Fibroblast of lung (primary cell): ENCODE measurements around the gene FGGY. TPM values are rescaled to one million over a fixed set of nuclear protein-coding genes. Genes with fewer than 3 reads are reported as not detected.

Experiments used
- DNase-seq, 2 donors: peaks; one replicate each; pipeline versions ENCODE4 v3.0.0 to v3.0.0-alpha.2; 2010; ENCODE audit warnings: low read depth in 2 of 2
- H2AFZ ChIP-seq: 2 replicates; pipeline ENCODE4 v1.5.1; 2012; ENCODE audit warnings: low read length, control low read depth, inconsistent platforms
- H3K27ac ChIP-seq: 2 replicates; pipeline ENCODE4 v1.5.1; 2011; ENCODE audit warnings: low read length, control low read depth; ENCODE audit not compliant: insufficient read depth
- H3K27me3 ChIP-seq: 2 replicates; pipeline ENCODE4 v1.5.1; 2011; ENCODE audit warnings: mild to moderate bottlenecking, low read length; ENCODE audit not compliant: control insufficient read depth, insufficient read depth
- H3K36me3 ChIP-seq: 2 replicates; pipeline ENCODE4 v1.5.1; 2011; ENCODE audit warnings: low read length; ENCODE audit not compliant: control insufficient read depth, insufficient read depth
- H3K4me1 ChIP-seq: 2 replicates; pipeline ENCODE4 v1.5.1; 2011; ENCODE audit warnings: low read length; ENCODE audit not compliant: control insufficient read depth, insufficient read depth; ENCODE audit errors: extremely low read depth
- H3K4me2 ChIP-seq: 2 replicates; pipeline ENCODE4 v1.5.1; 2011; ENCODE audit warnings: low read length, control low read depth; ENCODE audit not compliant: insufficient read depth; ENCODE audit errors: extremely low read depth
- H3K4me3 ChIP-seq, 4 experiments: fragments of 200-600 bp in 1 of 4; sonication (generic) in 1 of 4; replicated peaks in 1 of 4; 2 replicates each; pipeline ENCODE4 v1.5.1; 2011 to 2016; ENCODE audit warnings: low read length in 4 of 4, low read depth in 3 of 4, mild to moderate bottlenecking in 3 of 4, control low read depth in 2 of 4, inconsistent platforms in 1 of 4, mixed read lengths in 1 of 4; ENCODE audit not compliant: insufficient read depth in 1 of 4; ENCODE audit errors: control extremely low read depth in 1 of 4
- H3K79me2 ChIP-seq: 2 replicates; pipeline ENCODE4 v1.5.1; 2012; ENCODE audit warnings: mild to moderate bottlenecking, low read length, inconsistent platforms; ENCODE audit not compliant: control insufficient read depth, insufficient read depth
- H3K9ac ChIP-seq: 2 replicates; pipeline ENCODE4 v1.5.1; 2011; ENCODE audit warnings: mild to moderate bottlenecking, low read length, control low read depth; ENCODE audit not compliant: insufficient read depth
- H3K9me3 ChIP-seq: 2 replicates; pipeline ENCODE4 v1.5.1; 2012; ENCODE audit warnings: low read depth, low read length; ENCODE audit not compliant: control insufficient read depth, insufficient read depth
- H4K20me1 ChIP-seq: 2 replicates; pipeline ENCODE4 v1.5.1; 2011; ENCODE audit warnings: low read length; ENCODE audit not compliant: control insufficient read depth, insufficient read depth; ENCODE audit errors: extremely low read depth
- CTCF ChIP-seq, 2 donors: IDR thresholded peaks in 1 of 2; conservative IDR thresholded peaks in 1 of 2; 1 replicate in 1 of 2; 2 replicates in 1 of 2; pipeline ENCODE4 v1.5.1; 2011 to 2012; ENCODE audit warnings: low read length in 2 of 2, control low read depth in 1 of 2, inconsistent platforms in 1 of 2, low read depth in 1 of 2, mild to moderate bottlenecking in 1 of 2
- EZH2 ChIP-seq: IDR thresholded peaks from 2 replicates; pipeline ENCODE4 v1.5.1; 2012; ENCODE audit warnings: low read length, control low read depth, mild to moderate bottlenecking; ENCODE audit errors: missing control alignments
- polyA plus RNA-seq, 2 donors: library from polyadenylated mRNA; depleted of rRNA in 1 of 2; stranded (reverse) in 1 of 2; unstranded in 1 of 2; fragments of >200 nt; gene quantifications; 2 replicates each; pipeline ENCODE4 v1.2.1, GENCODE V29; 2011 to 2012; ENCODE audit warnings: missing spikeins in 1 of 2
- total RNA-seq: library from RNA; depleted of rRNA; stranded (reverse); fragments of >200 nt; gene quantifications from 2 replicates; pipeline ENCODE4 v1.2.1, GENCODE V29; 2014

FGGY gene
- total and polyA plus RNA-seq, 2 donors (not counting 1 experiment from before 2014, with no cell fraction given), result 9.5 to 32.4 TPM

GRCh38 chr1:59315529-59316463 is 18.9 kb downstream of the FGGY start:
- no peak overlapping the region for H2AFZ ChIP-seq
- TF ChIP-seq EZH2, result no peak
- no peak for TF ChIP-seq CTCF (conservative IDR thresholded peaks at IDR 0.05 in 1 of 2, IDR thresholded peaks at IDR 0.05 in 1 of 2; ENCODE audit: low read depth in 1 of 2, low read length in 2 of 2)
- H3K36me3 ChIP-seq, result no peaks in the 10 kb centered on the region
- no peaks in the 10 kb centered on the region for H4K20me1 ChIP-seq
- no peaks in the 10 kb centered on the region for H3K9me3 ChIP-seq
- H3K4me1 ChIP-seq, result peaks cover 12% of the 10 kb centered on the region
- peak overlapping the region; percentile 61 for H3K4me2 ChIP-seq
- H3K27me3 ChIP-seq, result no peaks in the 10 kb centered on the region
- H3K4me3 ChIP-seq, result no peak overlapping the region
- peak in 1 of 2 donors; percentile 93 for DNase-seq
- no peak overlapping the region for H3K27ac ChIP-seq
- H3K79me2 ChIP-seq, result no peaks in the 10 kb centered on the region
- H3K9ac ChIP-seq, result no peak overlapping the region

- Histone ChIP-seq H3K27me3 (no peaks in the 10 kb centered on the region), H4K20me1 (no peaks in the 10 kb centered on the region), H3K36me3 (no peaks in the 10 kb centered on the region), H3K9ac (no peak overlapping the region), H3K4me2 (peak overlapping the region; percentile 61), H3K4me3 (peak overlapping the region; percentile 0 to 32 (median 20)), H3K79me2 (no peaks in the 10 kb centered on the region), H3K4me1 (peaks cover 12% of the 10 kb centered on the region), H3K9me3 (no peaks in the 10 kb centered on the region), H3K27ac (no peak overlapping the region), H2AFZ (peak overlapping the region; percentile 4)
- no peak for TF ChIP-seq CTCF (conservative IDR thresholded peaks at IDR 0.05 in 1 of 2, IDR thresholded peaks at IDR 0.05 in 1 of 2; ENCODE audit: low read depth in 1 of 2, low read length in 2 of 2)
- TF ChIP-seq EZH2, result no peak
- peak; percentile 86 to 96 for DNase-seq
These were observed 19.7 kb downstream of the FGGY start for GRCh38 chr1:59316497-59317128.

GRCh38 chr1:59317343-59317742 is 20.4 kb downstream of the FGGY start:
- Histone ChIP-seq H3K4me3 (peak overlapping the region; percentile 0 to 32 (median 12)), H2AFZ (peak overlapping the region; percentile 4), H3K27ac (no peak overlapping the region), H3K9ac (no peak overlapping the region), H3K79me2 (no peaks in the 10 kb centered on the region), H4K20me1 (no peaks in the 10 kb centered on the region), H3K4me2 (peak overlapping the region; percentile 61), H3K4me1 (peaks cover 12% of the 10 kb centered on the region), H3K27me3 (no peaks in the 10 kb centered on the region), H3K36me3 (no peaks in the 10 kb centered on the region), H3K9me3 (no peaks in the 10 kb centered on the region)
- DNase-seq, result no peak
- TF ChIP-seq EZH2 (no peak), CTCF (conservative IDR thresholded peaks at IDR 0.05 in 1 of 2, IDR thresholded peaks at IDR 0.05 in 1 of 2; ENCODE audit: low read depth in 1 of 2, low read length in 2 of 2) (no peak)
